K562 (cell line): Measurements from ENCODE around the gene GRK4. TPM values are rescaled to one million over a fixed set of nuclear protein-coding genes. Genes with fewer than 3 reads are reported as not detected.

ENCODE experiments used
- ATAC-seq: fragments of 200-7000 bp; cut with Tn5 transposase; 3 replicates; pipeline ENCODE4 v1.9.1; 2020; ENCODE audit warnings: moderate library complexity
- BruUV-seq: library from RNA; stranded (reverse); fragments of 400-500 nt; replicated peaks from 2 replicates; lab custom pipeline; 2021; lab: Mats Ljungman, UMichigan
- CTCF ChIA-PET: fragments of 300-600 bp; formaldehyde crosslinking; extraction: SDS; loops from one replicate; lab custom pipeline; 2021; ENCODE audit warnings: low intra/inter-chr PET ratio; lab: Yijun Ruan, JAX
- POLR2A ChIA-PET: fragments of 300-600, 350-650 bp; sonication (Branson Sonifier 250); formaldehyde crosslinking; extraction: SDS; loops from one replicate; lab custom pipeline; 2021; ENCODE audit warnings: antibody characterized with exemption, inconsistent platforms; lab: Yijun Ruan, JAX
- DNase-seq, 4 experiments: peaks; one replicate each; pipeline versions ENCODE4 v3.0.0 to v3.0.0-alpha.2; 2011 to 2018; ENCODE audit warnings: low spot score in 3 of 4, mixed read lengths in 3 of 4; ENCODE audit errors: extremely low read depth in 1 of 4
- FAIRE-seq: peaks from 2 replicates; lab custom pipeline; 2011; peaks lifted over from hg19 to GRCh38; lab: Jason Lieb, UNC
- H2AFZ ChIP-seq: 2 replicates; pipeline ENCODE4 v1.6.0; 2011; ENCODE audit warnings: low read depth, low read length, control low read depth, inconsistent platforms
- H3K27ac ChIP-seq: fragments of 200-600 bp; 3 replicates; pipeline ENCODE4 v1.8.0; 2011; ENCODE audit warnings: low read depth, mild to moderate bottlenecking, control low read depth, inconsistent platforms, low read length, moderate library complexity, mixed read lengths; ENCODE audit errors: extremely low read depth
- H3K27me3 ChIP-seq, 2 experiments: fragments of 300-600 bp in 1 of 2; 2 replicates in 1 of 2; 3 replicates in 1 of 2; pipeline versions ENCODE4 v1.6.0 to v1.8.0; 2011; ENCODE audit warnings: inconsistent platforms in 2 of 2, low read length in 2 of 2, mild to moderate bottlenecking in 1 of 2, mixed read lengths in 1 of 2, moderate library complexity in 1 of 2; ENCODE audit not compliant: control insufficient read depth in 2 of 2, insufficient read depth in 2 of 2
- H3K36me3 ChIP-seq: fragments of 300-600 bp; 3 replicates; pipeline ENCODE4 v1.8.0; 2011; ENCODE audit warnings: mild to moderate bottlenecking, low read length, inconsistent platforms; ENCODE audit not compliant: control insufficient read depth, insufficient read depth
- H3K4me1 ChIP-seq, 2 experiments: fragments of 200-600 bp in 1 of 2; replicated peaks in 1 of 2; 2 replicates in 1 of 2; 3 replicates in 1 of 2; pipeline versions ENCODE4 v1.5.1 to v1.8.0; 2011; ENCODE audit warnings: inconsistent platforms in 2 of 2, low read length in 2 of 2, mild to moderate bottlenecking in 1 of 2, mixed read lengths in 1 of 2, moderate library complexity in 1 of 2; ENCODE audit not compliant: control insufficient read depth in 2 of 2, insufficient read depth in 2 of 2
- H3K4me2 ChIP-seq: 2 replicates; pipeline ENCODE4 v1.6.1; 2011; ENCODE audit warnings: low read length, control low read depth, inconsistent platforms, mixed read lengths; ENCODE audit not compliant: insufficient read depth
- H3K4me3 ChIP-seq: fragments of 200-600 bp; sonication (generic), shearing (Covaris generic); 2 replicates; pipeline ENCODE4 v1.5.1; 2016; ENCODE audit warnings: control low read depth, inconsistent platforms
- H3K79me2 ChIP-seq: fragments of 200-600 bp; 3 replicates; pipeline ENCODE4 v1.8.0; 2011; ENCODE audit warnings: low read length, inconsistent platforms; ENCODE audit not compliant: control insufficient read depth, insufficient read depth
- H3K9ac ChIP-seq, 2 experiments: 2 replicates each; pipeline versions ENCODE4 v1.6.0 to v1.6.1; 2011; ENCODE audit warnings: low read depth in 2 of 2, low read length in 2 of 2, control low read depth in 1 of 2, inconsistent platforms in 1 of 2, mild to moderate bottlenecking in 1 of 2, mixed read lengths in 1 of 2; ENCODE audit not compliant: insufficient read depth in 1 of 2
- H3K9me1 ChIP-seq: one replicate; pipeline ENCODE4 v1.6.0; 2011; ENCODE audit warnings: inconsistent platforms, mild to moderate bottlenecking, low read length, moderate library complexity; ENCODE audit not compliant: control insufficient read depth, insufficient read depth
- H3K9me3 ChIP-seq: replicated peaks from 2 replicates; pipeline ENCODE4 v1.5.1; 2011; ENCODE audit warnings: low read depth, low read length, inconsistent platforms; ENCODE audit not compliant: control insufficient read depth, insufficient read depth
- H4K20me1 ChIP-seq: replicated peaks from 2 replicates; pipeline ENCODE4 v1.6.1; 2011; ENCODE audit warnings: low read length, inconsistent platforms, mixed read lengths; ENCODE audit not compliant: control insufficient read depth, insufficient read depth
- BRF1 ChIP-seq: IDR thresholded peaks from 3 replicates; pipeline ENCODE4 v1.6.1; 2011; ENCODE audit warnings: borderline replicate concordance, mild to moderate bottlenecking; ENCODE audit not compliant: insufficient read length; ENCODE audit errors: extremely low read depth
- CCNT2 ChIP-seq: IDR thresholded peaks from 2 replicates; pipeline ENCODE4 v1.6.1; 2011; ENCODE audit warnings: borderline replicate concordance, low read depth, mild to moderate bottlenecking, moderate library complexity, mixed read lengths, low read length; ENCODE audit not compliant: insufficient read length; ENCODE audit errors: extremely low read depth
- CHD4 ChIP-seq: fragments of 200-600 bp; sonication (generic); IDR thresholded peaks from 3 replicates; pipeline ENCODE4 v1.6.1; 2012; ENCODE audit warnings: low read depth, mild to moderate bottlenecking, mixed read lengths, low read length, inconsistent platforms; ENCODE audit not compliant: insufficient read depth, insufficient replicate concordance, poor library complexity, severe bottlenecking
- EP400 ChIP-seq: fragments of 450-650 bp; IDR thresholded peaks from 2 replicates; pipeline ENCODE4 v1.6.1; 2017; ENCODE audit warnings: antibody characterized with exemption, mild to moderate bottlenecking, moderate library complexity
- HCFC1 ChIP-seq: IDR thresholded peaks from 2 replicates; pipeline ENCODE4 v1.6.1; 2012; ENCODE audit warnings: low read depth, low read length, improper control_type of control experiment
- HDAC1 ChIP-seq, 2 experiments: fragments of 450-650 bp; IDR thresholded peaks; 2 replicates each; pipeline ENCODE4 v1.6.1; 2016 to 2017; ENCODE audit warnings: inconsistent platforms in 1 of 2, mild to moderate bottlenecking in 1 of 2, moderate library complexity in 1 of 2
- HMG20B ChIP-seq: fragments of 250-450 bp; sonication (Bioruptor Pico); IDR thresholded peaks from 2 replicates; pipeline ENCODE4 v1.5.0; 2021; ENCODE audit warnings: mild to moderate bottlenecking
- HNRNPUL1 ChIP-seq: fragments of 200-400 bp; formaldehyde crosslinking; IDR thresholded peaks from 2 replicates; pipeline ENCODE4 v1.6.1; 2017; ENCODE audit warnings: low read length
- ILK ChIP-seq: fragments of 450-650 bp; IDR thresholded peaks from 2 replicates; pipeline ENCODE4 v1.6.1; 2016; ENCODE audit warnings: missing genetic modification characterization, low read depth, mild to moderate bottlenecking, missing compliant biosample characterization, moderate library complexity, borderline replicate concordance
- MAFG ChIP-seq: fragments of 450-650 bp; conservative IDR thresholded peaks from 2 replicates; pipeline ENCODE4 v1.6.1; 2016; ENCODE audit warnings: missing genetic modification characterization, missing compliant biosample characterization
- MCM7 ChIP-seq, 2 experiments: fragments of 450-650 bp; IDR thresholded peaks; 2 replicates each; pipeline ENCODE4 v1.6.1; 2016 to 2018
- PML ChIP-seq: IDR thresholded peaks from 2 replicates; pipeline ENCODE4 v1.6.1; 2012; ENCODE audit warnings: low read length, inconsistent platforms
- RB1 ChIP-seq: fragments of 450-650 bp; IDR thresholded peaks from 2 replicates; pipeline ENCODE4 v1.6.1; 2017; ENCODE audit warnings: low read depth, mild to moderate bottlenecking
- SMARCA5 ChIP-seq: fragments of 450-650 bp; IDR thresholded peaks from 2 replicates; pipeline ENCODE4 v1.6.1; 2016
- TAL1 ChIP-seq: fragments of 450-650 bp; IDR thresholded peaks from 2 replicates; pipeline ENCODE4 v1.6.1; 2016; ENCODE audit warnings: mild to moderate bottlenecking
- ZNF140 ChIP-seq: fragments of 250-450 bp; sonication (Bioruptor Pico); IDR thresholded peaks from 2 replicates; pipeline ENCODE4 v1.8.0; 2021; ENCODE audit warnings: moderate library complexity, mild to moderate bottlenecking, inconsistent platforms
- ZNF184 ChIP-seq: sonication (generic); formaldehyde crosslinking; IDR thresholded peaks from 2 replicates; pipeline ENCODE4 v1.5.0; 2020; ENCODE audit warnings: missing genetic modification reagents
- ZNF354B ChIP-seq: fragments of 250-450 bp; sonication (Bioruptor Pico); IDR thresholded peaks from 2 replicates; pipeline ENCODE4 v1.4.0; 2020
- ZNF57 ChIP-seq: fragments of 450-650 bp; formaldehyde crosslinking; IDR thresholded peaks from 2 replicates; pipeline ENCODE4 v1.4.0; 2020; ENCODE audit warnings: mild to moderate bottlenecking, moderate library complexity
- ZNF764 ChIP-seq: fragments of 250-450 bp; sonication (Bioruptor Pico); IDR thresholded peaks from 2 replicates; pipeline ENCODE4 v1.4.0; 2020; ENCODE audit warnings: low read depth, mild to moderate bottlenecking, moderate library complexity
- WGBS: fragments of 100-300 bp; shearing (Covaris generic); methylation state at CpG from one replicate; pipeline ENCODE4 v1.1.6; 2016; ENCODE audit warnings: low coverage, mixed read lengths; ENCODE audit not compliant: insufficient coverage; ENCODE audit errors: missing lambda C conversion rate; 5-methylcytosine and 5-hydroxymethylcytosine counted together
- in situ Hi-C: fragments of 300-500 bp; cut with MboI; formaldehyde crosslinking; loops from 4 replicates; pipeline ENCODE4 v1.15.0; 2018; ENCODE audit warnings: inconsistent platforms, mixed read lengths
- intact Hi-C: fragments of 100-400 bp; cut with micrococcal nuclease; formaldehyde crosslinking; loops from 2 replicates; pipeline ENCODE4 v1.14.2; 2022
- polyA plus RNA-seq, 8 experiments: library from polyadenylated mRNA; depleted of rRNA in 4 of 8; stranded (reverse) in 5 of 8; unstranded in 3 of 8; fragments of >200 nt; fragmentation: Nextera tagmentation in 2 of 8; fragmentation: Illumina TruSeq in 1 of 8; extraction: Ambion mirVana in 2 of 8; extraction: Trizol in 1 of 8; gene quantifications; 2 replicates each; pipeline versions ENCODE4 v1.2.1 to v1.2.3, GENCODE V29; 2011 to 2014; ENCODE audit warnings: inconsistent platforms in 1 of 8, missing spikeins in 1 of 8
- total RNA-seq, 7 experiments: library from RNA; depleted of rRNA in 6 of 7; stranded (reverse); fragments of >200 nt in 6 of 7; fragmentation: Illumina TruSeq in 2 of 7; extraction: Trizol in 2 of 7; gene quantifications; 2 replicates each; pipeline versions ENCODE4 v1.2.1 to v1.2.3, GENCODE V29; 2011 to 2021; ENCODE audit warnings: low replicate concordance in 1 of 7
- TF ChIP-seq, protein P1 (sequence below): sonication (generic); formaldehyde crosslinking; IDR thresholded peaks from 2 replicates; pipeline ENCODE4 v1.8.0; 2022; ENCODE audit warnings: missing genetic modification reagents, mild to moderate bottlenecking, moderate library complexity, borderline replicate concordance
- TF ChIP-seq, protein P2 (sequence below): fragments of 250-450 bp; sonication (Bioruptor Pico); IDR thresholded peaks from 2 replicates; pipeline ENCODE4 v1.8.0; 2022; ENCODE audit warnings: inconsistent platforms, mild to moderate bottlenecking, moderate library complexity, borderline replicate concordance
- TF ChIP-seq, protein P3 (sequence below), 2 experiments: fragments of 450-650 bp in 1 of 2; sonication (generic) in 1 of 2; formaldehyde crosslinking; conservative IDR thresholded peaks; 2 replicates each; pipeline versions ENCODE4 v1.4.0 to v1.8.1; 2020 to 2022; ENCODE audit warnings: mild to moderate bottlenecking in 1 of 2, missing genetic modification reagents in 1 of 2

The GRK4 gene
- total and polyA plus RNA-seq, 9 of the 15 experiments (the other 6 are each of a cell fraction or from before 2014, with no cell fraction given): 1.1 to 4.8 (median 2.6) TPM

DNA sequence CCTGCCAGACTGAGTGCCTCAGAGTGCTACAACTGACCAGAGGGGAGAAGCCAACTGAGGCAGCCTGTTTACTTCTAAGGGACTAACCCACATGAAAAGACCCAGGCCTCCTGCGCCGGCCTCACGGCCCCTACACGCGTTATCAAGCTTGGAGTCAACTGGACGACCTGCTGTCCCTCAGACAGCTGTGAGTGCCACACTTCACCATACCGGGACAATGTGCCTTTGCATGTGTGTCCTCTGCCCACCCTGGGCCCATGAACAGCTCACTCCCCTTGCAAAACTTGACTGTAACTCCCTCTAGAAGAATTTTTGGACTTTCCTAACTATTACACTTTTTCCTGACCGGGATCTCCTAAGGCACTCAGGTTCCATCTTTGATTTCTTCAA, 2.0 kb upstream of the GRK4 start:
- no TSS peak for BruUV-seq
- H3K4me3 ChIP-seq: peak overlapping the region; percentile 90
- no peaks in the 10 kb centered on the region for H3K27me3 ChIP-seq
- peak; percentile 80 for FAIRE-seq
- H3K9me3 ChIP-seq: no peaks in the 10 kb centered on the region
- peak overlapping the region; percentile 91 for H3K27ac ChIP-seq
- in situ Hi-C loops: no loop called here
- intact Hi-C loops: no loop called here
- peaks cover 11% of the 10 kb centered on the region for H4K20me1 ChIP-seq
- peak; percentile 9 for ATAC-seq
- CTCF ChIA-PET: no interaction called here
- peaks cover 66% of the 10 kb centered on the region for H3K79me2 ChIP-seq
- POLR2A ChIA-PET: interaction anchor here (0.7 to 3.5 kb wide), 7 partner anchors 8 to 1089 kb away, joined by 3 to 30 read pairs (median 4); no protein-coding TSS in a partner anchor
- no peaks in the 10 kb centered on the region for H3K9me1 ChIP-seq
- H3K9ac ChIP-seq: peak overlapping the region; percentile 90 to 100
- 4% methylated on average over 8 of the region's 8 CpGs for WGBS
- H3K4me1 ChIP-seq: peaks cover 20 to 24% of the 10 kb centered on the region in 2 experiments; a peak in 4 of 5 replicates
- peaks cover 45% of the 10 kb centered on the region for H3K36me3 ChIP-seq
- peak overlapping the region; percentile 82 for H3K4me2 ChIP-seq
- H2AFZ ChIP-seq: no peak overlapping the region; the same call in 1 of the 2 replicates
- DNase-seq: peak in 2 of 4 experiments; percentile 43 to 71
- TF ChIP-seq SMARCA5: no peak
- TF ChIP-seq HMG20B (CRISPR knock-in tag): no peak
- TF ChIP-seq, protein P1, sequence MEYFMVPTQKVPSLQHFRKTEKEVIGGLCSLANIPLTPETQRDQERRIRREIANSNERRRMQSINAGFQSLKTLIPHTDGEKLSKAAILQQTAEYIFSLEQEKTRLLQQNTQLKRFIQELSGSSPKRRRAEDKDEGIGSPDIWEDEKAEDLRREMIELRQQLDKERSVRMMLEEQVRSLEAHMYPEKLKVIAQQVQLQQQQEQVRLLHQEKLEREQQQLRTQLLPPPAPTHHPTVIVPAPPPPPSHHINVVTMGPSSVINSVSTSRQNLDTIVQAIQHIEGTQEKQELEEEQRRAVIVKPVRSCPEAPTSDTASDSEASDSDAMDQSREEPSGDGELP (CRISPR knock-in tag): peak; percentile 76; the same call in 1 of the 2 replicates
- TF ChIP-seq ZNF140 (CRISPR knock-in tag): no peak
- TF ChIP-seq ZNF184: no peak
- TF ChIP-seq, protein P2, sequence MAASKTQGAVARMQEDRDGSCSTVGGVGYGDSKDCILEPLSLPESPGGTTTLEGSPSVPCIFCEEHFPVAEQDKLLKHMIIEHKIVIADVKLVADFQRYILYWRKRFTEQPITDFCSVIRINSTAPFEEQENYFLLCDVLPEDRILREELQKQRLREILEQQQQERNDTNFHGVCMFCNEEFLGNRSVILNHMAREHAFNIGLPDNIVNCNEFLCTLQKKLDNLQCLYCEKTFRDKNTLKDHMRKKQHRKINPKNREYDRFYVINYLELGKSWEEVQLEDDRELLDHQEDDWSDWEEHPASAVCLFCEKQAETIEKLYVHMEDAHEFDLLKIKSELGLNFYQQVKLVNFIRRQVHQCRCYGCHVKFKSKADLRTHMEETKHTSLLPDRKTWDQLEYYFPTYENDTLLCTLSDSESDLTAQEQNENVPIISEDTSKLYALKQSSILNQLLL: no peak
- no peak for TF ChIP-seq ZNF764 (CRISPR knock-in tag)
- no peak for TF ChIP-seq RB1
- TF ChIP-seq MAFG (tag): no peak
- TF ChIP-seq HDAC1 (IDR thresholded peaks at IDR 0.05): peak in 1 of 2 experiments; percentile 40; a peak in 1 of 4 replicates
- TF ChIP-seq, protein P3, sequence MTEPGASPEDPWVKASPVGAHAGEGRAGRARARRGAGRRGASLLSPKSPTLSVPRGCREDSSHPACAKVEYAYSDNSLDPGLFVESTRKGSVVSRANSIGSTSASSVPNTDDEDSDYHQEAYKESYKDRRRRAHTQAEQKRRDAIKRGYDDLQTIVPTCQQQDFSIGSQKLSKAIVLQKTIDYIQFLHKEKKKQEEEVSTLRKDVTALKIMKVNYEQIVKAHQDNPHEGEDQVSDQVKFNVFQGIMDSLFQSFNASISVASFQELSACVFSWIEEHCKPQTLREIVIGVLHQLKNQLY (CRISPR knock-in tag; conservative IDR thresholded peaks at IDR 0.05): no peak
- no peak for TF ChIP-seq HCFC1
- no peak for TF ChIP-seq BRF1
- TF ChIP-seq MCM7 (IDR thresholded peaks at IDR 0.05): no peak
- no peak for TF ChIP-seq ZNF354B (CRISPR knock-in tag)
- TF ChIP-seq EP400: no peak
- no peak for TF ChIP-seq ILK
- no peak for TF ChIP-seq ZNF57 (CRISPR knock-in tag)
- no peak for TF ChIP-seq HNRNPUL1
- no peak for TF ChIP-seq TAL1
- no peak for TF ChIP-seq CCNT2
- no peak for TF ChIP-seq PML
- no peak for TF ChIP-seq CHD4
